COLO668 (cell line): Measurements from ENCODE around the gene PLCH2.

ENCODE experiments used
- DNase-seq: peaks from one replicate; lab custom pipeline; 2025; ENCODE audit not compliant: unreplicated experiment; lab: John Stamatoyannopoulos, UW

Gene PLCH2

GRCh38 chr1:2495026-2495425, 18.9 kb downstream of the PLCH2 start:
- DNase-seq, result no peak

- DNase-seq, result no peak
Observed at GRCh38 chr1:2495546-2495945, 19.5 kb downstream of the PLCH2 start.

- peak; percentile 89 for DNase-seq
Observed at GRCh38 chr1:2496087-2496622, 20.1 kb downstream of the PLCH2 start.

- no peak for DNase-seq
Observed at GRCh38 chr1:2496746-2497145, 20.7 kb downstream of the PLCH2 start.

- no peak for DNase-seq
Observed at GRCh38 chr1:2497891-2498290, 21.8 kb downstream of the PLCH2 start.

- no peak for DNase-seq
Observed at GRCh38 chr1:2498648-2499047, 22.6 kb downstream of the PLCH2 start.

GRCh38 chr1:2499260-2499659, 23.2 kb downstream of the PLCH2 start:
- DNase-seq, result no peak

- no peak for DNase-seq
Observed at GRCh38 chr1:2499986-2500596, 24.0 kb downstream of the PLCH2 start.

- no peak for DNase-seq
Observed at GRCh38 chr1:2501041-2501819, 25.1 kb downstream of the PLCH2 start.

- DNase-seq, result no peak
Observed at GRCh38 chr1:2501820-2502119, 25.7 kb downstream of the PLCH2 start.

- no peak for DNase-seq
Observed at GRCh38 chr1:2502210-2502609, 26.1 kb downstream of the PLCH2 start.

- no peak for DNase-seq
Observed at GRCh38 chr1:2502661-2503553, 26.8 kb downstream of the PLCH2 start.

GRCh38 chr1:2503554-2504224, 27.6 kb downstream of the PLCH2 start:
- DNase-seq, result no peak

GRCh38 chr1:2504225-2504948, 28.3 kb downstream of the PLCH2 start:
- no peak for DNase-seq

- no peak for DNase-seq
Observed at GRCh38 chr1:2504949-2505272, 28.8 kb downstream of the PLCH2 start.

GRCh38 chr1:2505461-2505994, 29.4 kb downstream of the PLCH2 start:
- DNase-seq, result peak; percentile 46

GRCh38 chr1:2506007-2506860, 30.1 kb downstream of the PLCH2 start:
- DNase-seq, result no peak

GRCh38 chr1:2506901-2507565, 30.9 kb downstream of the PLCH2 start:
- no peak for DNase-seq

GRCh38 chr1:2507744-2508155, 31.7 kb downstream of the PLCH2 start:
- DNase-seq, result no peak
